Activated naive CD8-positive, alpha-beta T cell treated with anti-CD3 and anti-CD28 coated beads, Interleukin-2, amount 10 ng/mL, durations not matched to agents 7 days and 5 days (primary cell): ENCODE measurements around the gene RSRC2. TPM values are rescaled to one million over a fixed set of nuclear protein-coding genes. Genes with fewer than 3 reads are reported as not detected.

Experiments used
- ATAC-seq: fragments of 150-1000 bp; cut with Tn5 transposase; one replicate; pipeline ENCODE4 v1.10.0; 2021; ENCODE audit warnings: low read depth, moderate library complexity
- POLR2A ChIA-PET: fragments of 350-600 bp; sonication (Branson Sonifier 250); formaldehyde crosslinking; loops from one replicate; lab custom pipeline; 2021; ENCODE audit warnings: antibody characterized with exemption; lab: Charles Lee
- DNase-seq: peaks from one replicate; pipeline ENCODE4 v3.0.0; 2021
- H3K27ac Mint-ChIP-seq: one replicate; pipeline ENCODE4 v1.8.0; 2022; ENCODE audit warnings: mild to moderate bottlenecking, mixed read lengths
- H3K27me3 Mint-ChIP-seq: one replicate; pipeline ENCODE4 v1.8.0; 2022; ENCODE audit warnings: mild to moderate bottlenecking, moderate library complexity, mixed read lengths
- H3K36me3 Mint-ChIP-seq: one replicate; pipeline ENCODE4 v1.8.0; 2021; ENCODE audit warnings: mild to moderate bottlenecking, mixed read lengths
- H3K4me1 Mint-ChIP-seq: one replicate; pipeline ENCODE4 v1.8.0; 2021; ENCODE audit warnings: mixed read lengths
- H3K4me3 Mint-ChIP-seq: one replicate; pipeline ENCODE4 v1.8.0; 2022; ENCODE audit warnings: mild to moderate bottlenecking, moderate library complexity, mixed read lengths
- H3K9me3 Mint-ChIP-seq: one replicate; pipeline ENCODE4 v1.8.0; 2021; ENCODE audit warnings: mixed read lengths
- total RNA-seq, 2 experiments: library from RNA; stranded (reverse); gene quantifications; one replicate each; pipeline ENCODE4 v1.2.3, GENCODE V29; 2021

RSRC2 gene
- total RNA-seq, 2 experiments from 2014 or later, result 108 to 115 TPM

- H3K27ac Mint-ChIP-seq, result no peak overlapping the region
- peaks cover 23% of the 10 kb centered on the region for H3K36me3 Mint-ChIP-seq
- POLR2A ChIA-PET, result no interaction called here
Observed at GRCh38 chr12:122533856-122534255, 7.1 kb upstream of the RSRC2 start.

GRCh38 chr12:122528992-122529391 is 2.3 kb upstream of the RSRC2 start:
- H3K27ac Mint-ChIP-seq, result no peak overlapping the region
- H3K27me3 Mint-ChIP-seq, result no peaks in the 10 kb centered on the region
- no peak overlapping the region for H3K4me3 Mint-ChIP-seq
- H3K9me3 Mint-ChIP-seq, result no peaks in the 10 kb centered on the region
- DNase-seq (no peak), ATAC-seq (no peak)
- H3K36me3 Mint-ChIP-seq, result peaks cover 17% of the 10 kb centered on the region
- POLR2A ChIA-PET, result interaction anchor here (1.7 kb wide), 1 partner anchor 28 kb away, joined by 4 read pairs; the partner anchor contains the start of gene ZCCHC8
- peaks cover 24% of the 10 kb centered on the region for H3K4me1 Mint-ChIP-seq

More at GRCh38 chr12:122533856-122534255, 7.1 kb upstream of the RSRC2 start:
- ATAC-seq (no peak), DNase-seq (no peak)
- Mint-ChIP-seq H3K9me3 (no peaks in the 10 kb centered on the region), H3K4me1 (peaks cover 19% of the 10 kb centered on the region), H3K4me3 (no peak overlapping the region), H3K27me3 (no peaks in the 10 kb centered on the region)

GRCh38 chr12:122528582-122528981 is 1.8 kb upstream of the RSRC2 start:
- no peak overlapping the region for H3K27ac Mint-ChIP-seq
- peaks cover 19% of the 10 kb centered on the region for H3K36me3 Mint-ChIP-seq
- no peaks in the 10 kb centered on the region for H3K27me3 Mint-ChIP-seq
- peaks cover 27% of the 10 kb centered on the region for H3K4me1 Mint-ChIP-seq
- no peak for DNase-seq
- no peak overlapping the region for H3K4me3 Mint-ChIP-seq
- ATAC-seq, result no peak
- no peaks in the 10 kb centered on the region for H3K9me3 Mint-ChIP-seq
- POLR2A ChIA-PET, result interaction anchor here (1.7 to 6.4 kb wide), 2 partner anchors 28 to 29 kb away, joined by 4 to 145 read pairs; partner anchors contain the start of gene ZCCHC8

- DNase-seq (no peak), ATAC-seq (no peak)
- Mint-ChIP-seq H3K27ac (no peak overlapping the region), H3K27me3 (no peaks in the 10 kb centered on the region), H3K4me3 (no peak overlapping the region), H3K36me3 (peaks cover 22% of the 10 kb centered on the region), H3K4me1 (peaks cover 29% of the 10 kb centered on the region), H3K9me3 (no peaks in the 10 kb centered on the region)
- POLR2A ChIA-PET, result interaction anchor here (0.6 to 6.4 kb wide), 9 partner anchors 10 to 1074 kb away, joined by 3 to 145 read pairs (median 8); partner anchors contain the start of genes DDX55, DENR, MPHOSPH9 and MTRFR
Observed at GRCh38 chr12:122527478-122527944, 775 bp upstream of the RSRC2 start.

- Mint-ChIP-seq H3K4me3 (no peak overlapping the region), H3K27me3 (no peaks in the 10 kb centered on the region), H3K36me3 (peaks cover 29% of the 10 kb centered on the region), H3K9me3 (no peaks in the 10 kb centered on the region), H3K27ac (peak overlapping the region; percentile 42), H3K4me1 (peaks cover 38% of the 10 kb centered on the region)
- POLR2A ChIA-PET, result interaction anchor here (0.5 to 6.4 kb wide), 2 partner anchors 25 to 50 kb away, joined by 3 to 145 read pairs; partner anchors contain the start of gene ZCCHC8
- ATAC-seq (no peak), DNase-seq (no peak)
Observed at GRCh38 chr12:122523846-122524718, 2.7 kb downstream of the RSRC2 start.

- Mint-ChIP-seq H3K4me1 (peaks cover 35% of the 10 kb centered on the region), H3K27me3 (no peaks in the 10 kb centered on the region), H3K27ac (peak overlapping the region; percentile 14), H3K36me3 (peaks cover 34% of the 10 kb centered on the region), H3K4me3 (no peak overlapping the region), H3K9me3 (no peaks in the 10 kb centered on the region)
- POLR2A ChIA-PET, result interaction anchor here (0.5 to 6.4 kb wide), 3 partner anchors 24 to 49 kb away, joined by 3 to 145 read pairs (median 3); partner anchors contain the start of gene ZCCHC8
- no peak for ATAC-seq
- DNase-seq, result no peak
Observed at GRCh38 chr12:122523280-122523679, 3.5 kb downstream of the RSRC2 start.

- peaks cover 50% of the 10 kb centered on the region for H3K36me3 Mint-ChIP-seq
- H3K27me3 Mint-ChIP-seq, result no peaks in the 10 kb centered on the region
- ATAC-seq (no peak), DNase-seq (no peak)
- no peak overlapping the region for H3K27ac Mint-ChIP-seq
- peaks cover 38% of the 10 kb centered on the region for H3K4me1 Mint-ChIP-seq
- no peak overlapping the region for H3K4me3 Mint-ChIP-seq
- POLR2A ChIA-PET, result interaction anchor here (0.7 kb wide), 1 partner anchor 19 kb away, joined by 5 read pairs; no protein-coding TSS in a partner anchor
- H3K9me3 Mint-ChIP-seq, result no peaks in the 10 kb centered on the region
Observed at GRCh38 chr12:122520676-122521075, 6.1 kb downstream of the RSRC2 start.

GRCh38 chr12:122519418-122519817 is 7.3 kb downstream of the RSRC2 start:
- no peaks in the 10 kb centered on the region for H3K27me3 Mint-ChIP-seq
- no peak for DNase-seq
- H3K9me3 Mint-ChIP-seq, result no peaks in the 10 kb centered on the region
- peaks cover 44% of the 10 kb centered on the region for H3K36me3 Mint-ChIP-seq
- ATAC-seq, result no peak
- H3K27ac Mint-ChIP-seq, result peak overlapping the region; percentile 65
- H3K4me3 Mint-ChIP-seq, result no peak overlapping the region
- POLR2A ChIA-PET, result interaction anchor here (2.3 kb wide), 1 partner anchor 18 kb away, joined by 7 read pairs; the partner anchor contains the start of gene ZCCHC8
- H3K4me1 Mint-ChIP-seq, result peaks cover 36% of the 10 kb centered on the region

GRCh38 chr12:122518908-122519307 is 7.8 kb downstream of the RSRC2 start:
- POLR2A ChIA-PET, result interaction anchor here (2.3 kb wide), 1 partner anchor 18 kb away, joined by 7 read pairs; the partner anchor contains the start of gene ZCCHC8
- no peak for DNase-seq
- H3K9me3 Mint-ChIP-seq, result no peaks in the 10 kb centered on the region

GRCh38 chr12:122517877-122518276 is 8.9 kb downstream of the RSRC2 start:
- H3K9me3 Mint-ChIP-seq, result no peaks in the 10 kb centered on the region
- no peak for ATAC-seq
- POLR2A ChIA-PET, result interaction anchor here (1.0 to 2.3 kb wide), 3 partner anchors 9 to 19 kb away, joined by 4 to 8 read pairs (median 7); partner anchors contain the start of genes KNTC1, RSRC2 and ZCCHC8
- H3K4me3 Mint-ChIP-seq, result no peak overlapping the region
- DNase-seq, result no peak
- H3K36me3 Mint-ChIP-seq, result peaks cover 43% of the 10 kb centered on the region
- H3K27me3 Mint-ChIP-seq, result no peaks in the 10 kb centered on the region
- H3K4me1 Mint-ChIP-seq, result peaks cover 27% of the 10 kb centered on the region
- H3K27ac Mint-ChIP-seq, result no peak overlapping the region

More at GRCh38 chr12:122518908-122519307, 7.8 kb downstream of the RSRC2 start:
- no peak overlapping the region for H3K27ac Mint-ChIP-seq
- no peaks in the 10 kb centered on the region for H3K27me3 Mint-ChIP-seq
- peaks cover 31% of the 10 kb centered on the region for H3K4me1 Mint-ChIP-seq
- H3K36me3 Mint-ChIP-seq, result peaks cover 44% of the 10 kb centered on the region
- no peak for ATAC-seq
- no peak overlapping the region for H3K4me3 Mint-ChIP-seq

GRCh38 chr12:122516544-122517361 is 10.0 kb downstream of the RSRC2 start:
- H3K27ac Mint-ChIP-seq, result no peak overlapping the region

GRCh38 chr12:122515275-122515674 is 11.5 kb downstream of the RSRC2 start:
- Mint-ChIP-seq H3K27ac (no peak overlapping the region), H3K36me3 (peaks cover 39% of the 10 kb centered on the region), H3K9me3 (no peaks in the 10 kb centered on the region), H3K27me3 (no peaks in the 10 kb centered on the region), H3K4me3 (no peak overlapping the region), H3K4me1 (peaks cover 19% of the 10 kb centered on the region)
- ATAC-seq (no peak), DNase-seq (no peak)
- POLR2A ChIA-PET, result interaction anchor here (1.5 kb wide), 1 partner anchor 11 kb away, joined by 3 read pairs; no protein-coding TSS in a partner anchor

More at GRCh38 chr12:122516544-122517361, 10.0 kb downstream of the RSRC2 start:
- Mint-ChIP-seq H3K9me3 (no peaks in the 10 kb centered on the region), H3K4me1 (peaks cover 24% of the 10 kb centered on the region), H3K27me3 (no peaks in the 10 kb centered on the region), H3K36me3 (peaks cover 46% of the 10 kb centered on the region), H3K4me3 (no peak overlapping the region)
- DNase-seq (no peak), ATAC-seq (no peak)
- POLR2A ChIA-PET, result interaction anchor here (2.3 kb wide), 1 partner anchor 16 kb away, joined by 7 read pairs; the partner anchor contains the start of gene ZCCHC8
